HG03520 (cell line): ENCODE results near the gene SZT2.
"Not testable (repeated sequence)": the region's sequence is repeated elsewhere in the genome, so short reads cannot be mapped to it uniquely, and the experiment has no call there.

Experiments used
- ATAC-seq: cut with Tn5 transposase; IDR thresholded peaks from one replicate; pipeline ENCODE4 v1.9.1; 2021; ENCODE audit warnings: mild to moderate bottlenecking, moderate library complexity; ENCODE audit not compliant: unreplicated experiment

SZT2 gene

DNA sequence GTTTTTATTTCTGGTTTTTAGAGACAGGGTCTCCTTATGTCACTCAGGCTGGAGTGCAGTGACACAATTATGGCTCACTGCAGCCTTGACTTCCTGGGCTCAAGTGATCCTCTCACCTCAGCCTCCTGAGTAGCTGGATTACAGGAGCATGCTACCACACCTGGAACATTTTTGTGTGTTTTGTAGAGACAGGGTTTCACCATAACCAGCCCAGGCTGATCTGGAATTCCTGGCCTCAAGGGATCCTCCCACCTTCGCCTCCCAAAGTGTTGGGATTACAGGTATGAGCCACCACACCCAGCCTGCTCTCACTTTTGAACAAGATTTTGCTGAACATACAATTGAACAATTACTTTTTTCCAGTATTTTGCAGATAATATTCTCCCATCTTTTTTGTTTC, 88.0 kb downstream of the SZT2 start:
- no peak for ATAC-seq

- no peak for ATAC-seq
Measured at GRCh38 chr1:43479414-43479813, 89.7 kb downstream of the SZT2 start.

GRCh38 chr1:43481491-43481890, 91.8 kb downstream of the SZT2 start:
- ATAC-seq: no peak

GRCh38 chr1:43482215-43482614, 92.5 kb downstream of the SZT2 start:
- no peak for ATAC-seq

GRCh38 chr1:43484367-43484766, 94.7 kb downstream of the SZT2 start:
- ATAC-seq: no peak

DNA sequence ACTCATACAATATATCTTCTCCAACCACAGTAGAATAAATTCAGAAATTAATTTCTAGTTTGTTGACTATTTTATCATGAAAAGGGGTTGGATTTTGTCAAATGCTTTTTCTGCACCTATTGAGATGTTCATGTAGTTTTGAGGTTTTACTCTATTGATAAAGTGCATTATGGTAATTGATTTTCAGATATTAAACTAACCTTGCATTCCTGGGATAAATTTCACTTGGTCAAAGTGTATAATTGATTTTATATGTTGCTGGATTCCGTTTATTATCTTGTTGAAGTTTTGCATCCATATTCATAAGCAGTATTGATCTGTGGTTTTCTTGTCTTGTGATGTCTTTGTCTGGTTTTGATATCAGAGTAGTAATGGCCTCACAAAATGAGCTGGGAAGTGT, 98.5 kb downstream of the SZT2 start:
- ATAC-seq: no peak

DNA sequence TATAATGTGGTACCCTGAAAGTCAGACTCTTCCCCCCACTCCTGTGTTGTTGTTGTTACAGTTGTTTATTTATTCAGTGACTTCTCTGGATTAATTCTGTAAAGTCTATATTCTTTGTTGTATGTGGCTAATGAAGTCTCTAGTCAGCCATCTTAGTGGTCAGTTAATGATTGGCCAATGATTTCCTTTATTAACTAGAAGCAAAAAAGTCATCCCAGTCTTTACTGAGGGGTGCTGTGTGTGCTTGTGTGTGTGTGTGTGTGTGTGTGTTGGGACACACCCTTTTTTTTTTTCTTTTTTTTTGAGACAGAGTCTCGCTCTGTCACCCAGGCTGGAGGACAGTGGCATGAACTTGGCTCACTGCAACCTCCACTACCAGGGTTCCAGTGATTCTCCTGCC, 101.4 kb downstream of the SZT2 start:
- no peak for ATAC-seq

- no peak for ATAC-seq
Measured at GRCh38 chr1:43492826-43493225, 103.1 kb downstream of the SZT2 start.

GRCh38 chr1:43493661-43494450, 104.2 kb downstream of the SZT2 start:
- ATAC-seq: no peak

GRCh38 chr1:43495204-43495603, 105.5 kb downstream of the SZT2 start:
- no peak for ATAC-seq

GRCh38 chr1:43499898-43500297, 110.2 kb downstream of the SZT2 start:
- ATAC-seq: no peak

DNA sequence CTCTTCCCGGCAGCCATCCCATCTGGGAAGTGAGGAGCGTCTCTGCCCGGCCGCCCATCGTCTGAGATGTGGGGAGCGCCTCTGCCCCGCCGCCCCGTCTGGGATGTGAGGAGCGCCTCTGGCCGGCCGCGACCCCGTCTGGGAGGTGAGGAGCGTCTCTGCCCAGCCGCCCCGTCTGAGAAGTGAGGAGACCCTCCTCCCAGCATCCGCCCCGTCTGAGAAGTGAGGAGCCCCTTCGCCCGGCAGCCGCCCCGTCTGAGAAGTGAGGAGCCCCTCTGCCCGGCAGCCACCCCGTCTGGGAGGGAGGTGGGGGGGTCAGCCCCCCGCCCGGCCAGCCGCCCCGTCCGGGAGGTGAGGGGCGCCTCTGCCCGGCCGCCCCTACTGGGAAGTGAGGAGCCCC, 112.1 kb downstream of the SZT2 start:
- ATAC-seq: not testable (repeated sequence)

DNA sequence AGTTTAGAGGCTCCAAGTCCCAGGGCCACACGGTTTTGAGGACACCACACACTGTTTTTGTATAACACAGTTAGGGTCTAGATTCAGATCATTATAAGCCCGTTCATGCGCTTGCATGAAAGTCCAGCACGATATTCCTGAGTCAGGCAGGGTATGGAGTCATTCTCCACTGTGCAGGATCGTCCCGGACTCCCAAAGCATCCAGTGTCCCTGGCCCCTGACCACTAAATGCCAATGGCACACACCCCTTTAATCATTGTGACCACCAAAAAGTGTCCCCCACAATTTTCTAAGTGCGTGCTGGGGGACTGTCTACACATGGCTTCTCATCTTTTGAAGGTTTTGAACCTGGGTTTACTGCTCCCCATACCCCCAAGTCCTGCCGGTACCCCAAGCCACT, 113.8 kb downstream of the SZT2 start:
- ATAC-seq: no peak
